HL-60 (cell line): ENCODE results near the gene ADISSP.

ENCODE experiments used
- GABPA ChIP-seq: IDR thresholded peaks from 2 replicates; pipeline ENCODE4 v1.6.1; 2012; ENCODE audit warnings: low read depth
- POLR2AphosphoS5 ChIP-seq: IDR thresholded peaks from 2 replicates; pipeline ENCODE4 v1.6.1; 2012; ENCODE audit warnings: low read depth
- REST ChIP-seq: IDR thresholded peaks from 2 replicates; pipeline ENCODE4 v1.6.1; 2012; ENCODE audit warnings: low read depth; ENCODE audit not compliant: insufficient replicate concordance
- SPI1 ChIP-seq: IDR thresholded peaks from 2 replicates; pipeline ENCODE4 v1.6.1; 2012; ENCODE audit warnings: low read depth, mild to moderate bottlenecking, borderline replicate concordance
- TF ChIP-seq, protein P1 (sequence below): IDR thresholded peaks from one replicate; pipeline ENCODE4 v1.5.1; 2011; ENCODE audit warnings: low read length, control low read depth, inconsistent platforms; ENCODE audit not compliant: insufficient read depth

- TF ChIP-seq REST: no peak
- TF ChIP-seq, protein P1, sequence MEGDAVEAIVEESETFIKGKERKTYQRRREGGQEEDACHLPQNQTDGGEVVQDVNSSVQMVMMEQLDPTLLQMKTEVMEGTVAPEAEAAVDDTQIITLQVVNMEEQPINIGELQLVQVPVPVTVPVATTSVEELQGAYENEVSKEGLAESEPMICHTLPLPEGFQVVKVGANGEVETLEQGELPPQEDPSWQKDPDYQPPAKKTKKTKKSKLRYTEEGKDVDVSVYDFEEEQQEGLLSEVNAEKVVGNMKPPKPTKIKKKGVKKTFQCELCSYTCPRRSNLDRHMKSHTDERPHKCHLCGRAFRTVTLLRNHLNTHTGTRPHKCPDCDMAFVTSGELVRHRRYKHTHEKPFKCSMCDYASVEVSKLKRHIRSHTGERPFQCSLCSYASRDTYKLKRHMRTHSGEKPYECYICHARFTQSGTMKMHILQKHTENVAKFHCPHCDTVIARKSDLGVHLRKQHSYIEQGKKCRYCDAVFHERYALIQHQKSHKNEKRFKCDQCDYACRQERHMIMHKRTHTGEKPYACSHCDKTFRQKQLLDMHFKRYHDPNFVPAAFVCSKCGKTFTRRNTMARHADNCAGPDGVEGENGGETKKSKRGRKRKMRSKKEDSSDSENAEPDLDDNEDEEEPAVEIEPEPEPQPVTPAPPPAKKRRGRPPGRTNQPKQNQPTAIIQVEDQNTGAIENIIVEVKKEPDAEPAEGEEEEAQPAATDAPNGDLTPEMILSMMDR: no peak
- TF ChIP-seq SPI1: no peak
- TF ChIP-seq POLR2AphosphoS5: no peak
- no peak for TF ChIP-seq GABPA
These were observed 47.5 kb downstream of the ADISSP start for GRCh38 chr20:3720068-3720467.
